GM21360 (cell line): ENCODE results near the gene UNC13B.
"Not testable (repeated sequence)": the region's sequence is repeated elsewhere in the genome, so short reads cannot be mapped to it uniquely, and the experiment has no call there.

Experiments used
- ATAC-seq: cut with Tn5 transposase; IDR thresholded peaks from one replicate; pipeline ENCODE4 v1.9.1; 2021; ENCODE audit warnings: mild to moderate bottlenecking, moderate library complexity; ENCODE audit not compliant: unreplicated experiment

The UNC13B gene

DNA sequence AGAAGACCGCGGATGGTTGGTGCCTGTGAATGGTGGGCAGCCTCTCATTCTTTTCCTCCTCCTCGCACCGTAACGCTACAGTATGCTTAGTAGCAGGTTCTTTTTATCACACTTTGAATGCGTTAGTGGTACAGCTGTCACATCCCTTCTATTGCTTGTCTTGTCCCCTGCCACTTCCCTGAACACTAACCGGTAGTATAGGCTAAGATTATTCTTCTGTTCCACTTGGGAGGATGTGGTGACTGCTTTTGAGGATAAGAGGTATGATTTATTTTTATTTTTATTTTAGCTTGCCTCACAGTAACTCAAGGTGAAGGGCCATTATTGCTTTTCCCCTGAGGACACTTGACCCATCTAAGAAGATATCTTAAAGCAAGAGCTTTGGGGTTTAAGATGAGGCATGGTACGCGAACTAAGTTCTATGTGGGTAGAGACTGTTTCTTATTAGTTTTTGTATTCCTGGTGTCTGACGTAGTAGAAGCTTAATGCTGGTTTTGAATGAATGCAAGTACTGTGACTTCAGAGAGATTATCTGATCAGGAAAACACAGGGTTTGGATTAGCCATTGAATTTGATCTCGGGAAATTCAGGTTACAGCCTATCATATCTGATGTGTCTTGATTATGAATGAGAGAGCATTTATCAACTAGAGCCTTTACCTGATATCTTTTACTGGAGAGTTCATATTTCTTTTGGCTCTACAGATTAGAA lies 951 bp downstream of the UNC13B start:
- ATAC-seq: no peak

DNA sequence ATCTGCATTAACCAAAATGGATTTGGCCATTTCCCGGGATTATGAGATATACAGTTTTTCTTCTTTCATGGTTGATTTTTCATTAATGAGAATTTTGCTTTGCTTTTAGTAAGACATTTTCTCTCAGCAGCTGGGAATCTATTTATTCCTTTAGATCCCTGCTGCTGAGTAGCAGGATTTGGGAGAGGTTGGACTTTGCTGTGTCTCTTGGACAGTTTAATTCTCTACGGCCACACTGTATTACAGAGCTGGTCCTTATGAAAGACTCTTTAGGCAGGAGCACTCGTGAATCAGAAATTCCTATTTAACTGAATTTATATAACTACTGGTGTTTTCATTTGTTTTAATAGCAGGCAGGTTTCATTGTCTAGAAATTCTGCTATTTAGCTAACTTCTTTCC lies 1.6 kb downstream of the UNC13B start:
- ATAC-seq: no peak

DNA sequence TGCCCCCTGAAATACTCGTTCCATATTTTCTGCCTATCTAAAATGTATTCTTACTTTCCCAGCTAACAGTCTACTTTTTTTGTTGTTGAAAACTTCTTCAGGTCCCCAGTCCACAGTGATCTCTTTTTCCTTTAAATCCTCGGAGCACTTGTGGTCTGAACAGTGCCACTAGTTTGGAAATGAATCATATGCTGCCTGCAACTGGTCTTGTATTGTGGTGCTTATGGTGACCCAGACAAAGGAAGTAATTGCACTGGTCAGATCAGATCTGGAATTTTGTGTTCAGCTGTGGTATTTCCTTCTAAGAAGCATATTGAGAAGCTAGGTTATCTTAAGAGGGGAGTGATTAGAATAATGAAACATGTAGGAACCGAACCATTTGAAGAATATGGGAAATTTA lies 2.9 kb downstream of the UNC13B start:
- ATAC-seq: no peak

DNA sequence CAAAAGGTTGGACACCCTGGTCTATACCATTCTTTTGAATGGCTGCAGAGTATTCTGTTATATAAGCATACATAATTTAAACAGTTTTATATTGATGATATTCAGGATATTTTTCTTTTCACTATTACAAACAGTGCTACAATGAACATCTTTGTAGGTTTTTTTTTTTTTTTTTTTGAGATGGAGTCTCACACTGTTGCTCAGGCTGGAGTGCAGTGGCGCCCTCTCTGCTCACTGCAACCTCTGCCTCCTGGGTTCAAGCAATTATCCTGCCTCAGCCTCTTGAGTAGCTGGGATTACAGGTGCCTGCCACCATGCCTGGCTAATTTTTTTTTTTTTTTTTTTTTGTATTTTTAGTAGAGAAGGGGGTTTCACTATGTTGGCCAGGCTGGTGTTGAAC lies 5.6 kb downstream of the UNC13B start:
- not testable (repeated sequence) for ATAC-seq

DNA sequence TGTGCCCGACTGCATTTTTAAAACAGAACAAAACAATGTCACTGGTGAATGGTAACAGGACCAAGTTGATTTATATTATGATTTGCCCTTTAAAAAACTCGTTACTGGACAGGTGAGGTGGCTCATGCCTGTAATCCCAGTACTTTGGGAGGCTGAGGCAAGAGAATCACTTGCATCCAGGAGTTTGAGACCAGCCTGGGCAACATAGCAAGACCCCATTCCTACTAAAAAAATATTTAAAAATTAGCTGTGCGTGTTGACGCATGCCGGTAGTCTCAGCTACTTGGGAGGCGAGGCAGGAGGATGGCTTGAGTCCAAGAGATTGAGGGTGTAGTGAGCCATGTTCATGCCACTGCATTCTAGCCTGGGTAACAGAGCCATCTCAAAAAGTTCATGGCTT lies 7.2 kb downstream of the UNC13B start:
- ATAC-seq: no peak

DNA sequence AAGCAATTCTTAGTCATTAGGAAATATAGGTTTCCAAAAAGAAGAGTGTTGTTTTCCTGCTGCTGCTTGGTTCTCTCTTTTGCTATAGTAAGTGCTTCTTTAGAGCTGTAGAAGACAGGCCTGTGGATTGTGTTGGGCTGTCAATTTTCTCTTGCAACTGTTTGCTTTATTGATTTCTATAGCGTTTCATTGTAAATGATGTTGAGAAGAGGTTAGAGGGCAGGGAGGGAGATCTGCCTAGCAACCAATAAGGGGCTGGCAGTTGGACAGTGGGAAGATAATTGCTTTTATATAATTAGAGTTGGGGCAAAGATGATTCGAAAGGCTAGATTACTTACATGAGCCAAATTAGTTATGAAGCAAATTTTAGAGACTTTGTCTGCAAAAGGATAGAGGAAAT lies 11.1 kb downstream of the UNC13B start:
- no peak for ATAC-seq

DNA sequence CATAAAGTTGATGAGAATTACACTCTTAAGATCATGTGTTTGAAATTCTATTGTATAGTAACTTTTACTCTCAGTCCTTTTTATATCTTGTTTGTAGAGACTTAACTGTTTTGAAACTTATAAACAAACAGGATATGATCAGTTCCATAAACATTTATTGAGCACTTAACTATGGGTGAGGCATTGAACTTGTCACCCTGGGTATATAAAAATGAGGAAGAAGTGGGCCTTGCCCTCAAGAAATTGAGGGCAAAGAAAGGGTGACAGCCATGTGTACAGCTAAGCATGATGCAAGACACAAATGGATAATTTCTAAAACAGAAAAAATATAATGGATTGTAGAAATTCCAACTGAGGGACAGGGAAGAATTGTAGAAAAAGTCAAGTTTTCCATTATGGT lies 15.7 kb downstream of the UNC13B start:
- ATAC-seq: no peak

DNA sequence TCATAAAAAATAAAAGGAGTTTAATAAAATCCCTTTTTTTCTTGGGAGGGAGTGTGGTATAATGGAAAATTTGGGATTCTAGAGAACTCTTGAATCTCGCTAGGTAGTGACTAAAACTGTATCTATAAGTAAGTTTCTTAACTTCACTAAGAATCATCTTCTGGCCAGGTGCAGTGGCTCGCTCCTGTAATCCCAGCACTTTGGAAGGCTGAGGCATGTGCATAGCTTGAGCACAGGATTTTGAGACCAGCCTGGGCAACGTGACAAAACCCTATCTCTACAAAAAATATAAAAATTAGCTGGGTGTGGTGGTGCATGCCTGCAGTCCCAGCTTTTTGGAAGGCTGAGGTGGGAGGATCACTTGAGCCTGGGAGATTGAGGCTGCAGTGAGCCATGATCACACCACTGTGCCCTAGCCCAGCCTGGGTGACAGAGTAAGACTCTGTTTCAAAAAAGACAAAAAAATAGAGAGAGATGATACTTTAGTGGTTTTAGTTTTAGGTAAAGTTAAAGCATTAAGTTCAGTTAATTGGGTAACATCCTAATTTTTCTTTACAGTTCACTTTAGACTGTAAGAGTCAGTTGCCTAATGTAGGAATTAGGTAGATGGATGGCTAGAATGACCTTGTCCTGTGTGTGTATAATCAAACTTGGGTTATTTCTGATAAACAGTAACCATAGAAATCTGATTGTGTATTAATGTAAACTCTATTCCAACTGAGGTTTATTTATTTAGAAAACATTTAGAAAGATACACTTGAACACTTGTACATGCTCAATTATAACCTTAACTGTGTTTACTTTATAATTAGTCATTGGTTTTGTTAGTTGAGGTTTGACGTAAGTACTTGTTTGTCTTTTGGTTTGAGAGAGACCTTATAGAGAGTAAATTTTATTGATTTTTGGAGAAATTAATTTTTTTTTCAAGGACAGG lies 17.8 kb downstream of the UNC13B start:
- ATAC-seq: no peak

DNA sequence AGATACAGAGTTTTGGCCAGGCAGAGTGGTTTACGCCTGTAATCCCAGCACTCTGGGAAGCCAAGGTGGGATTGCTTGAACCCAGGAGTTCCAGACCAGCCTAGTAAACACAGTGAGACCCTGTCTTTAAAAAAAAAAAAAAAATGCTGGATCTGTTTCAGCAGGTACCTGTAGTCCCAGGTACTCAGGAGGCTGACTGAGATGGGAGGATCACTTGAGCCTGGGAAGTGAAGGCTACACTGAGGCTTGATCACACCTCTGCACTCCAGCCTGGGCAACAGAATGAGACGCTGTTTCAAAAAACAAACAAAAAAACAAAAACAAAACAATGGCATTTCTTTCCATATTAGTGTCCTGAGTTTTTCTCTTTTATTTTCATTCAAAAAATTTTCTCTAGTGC lies 19.0 kb downstream of the UNC13B start:
- no peak for ATAC-seq

DNA sequence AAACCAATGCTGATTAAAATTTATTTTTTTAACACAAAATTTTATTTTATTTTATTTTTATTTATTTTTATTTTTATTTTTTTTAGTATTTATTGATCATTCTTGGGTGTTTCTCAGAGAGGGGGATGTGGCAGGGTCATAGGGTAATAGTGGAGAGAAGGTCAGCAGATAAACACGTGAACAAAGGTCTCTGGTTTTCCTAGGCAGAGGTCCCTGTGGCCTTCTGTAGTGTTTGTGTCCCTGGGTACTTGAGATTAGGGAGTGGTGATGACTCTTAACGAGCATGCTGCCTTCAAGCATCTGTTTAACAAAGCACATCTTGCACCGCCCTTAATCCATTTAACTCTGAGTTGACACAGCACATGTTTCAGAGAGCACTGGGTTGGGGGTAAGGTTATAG lies 20.6 kb downstream of the UNC13B start:
- not testable (repeated sequence) for ATAC-seq

DNA sequence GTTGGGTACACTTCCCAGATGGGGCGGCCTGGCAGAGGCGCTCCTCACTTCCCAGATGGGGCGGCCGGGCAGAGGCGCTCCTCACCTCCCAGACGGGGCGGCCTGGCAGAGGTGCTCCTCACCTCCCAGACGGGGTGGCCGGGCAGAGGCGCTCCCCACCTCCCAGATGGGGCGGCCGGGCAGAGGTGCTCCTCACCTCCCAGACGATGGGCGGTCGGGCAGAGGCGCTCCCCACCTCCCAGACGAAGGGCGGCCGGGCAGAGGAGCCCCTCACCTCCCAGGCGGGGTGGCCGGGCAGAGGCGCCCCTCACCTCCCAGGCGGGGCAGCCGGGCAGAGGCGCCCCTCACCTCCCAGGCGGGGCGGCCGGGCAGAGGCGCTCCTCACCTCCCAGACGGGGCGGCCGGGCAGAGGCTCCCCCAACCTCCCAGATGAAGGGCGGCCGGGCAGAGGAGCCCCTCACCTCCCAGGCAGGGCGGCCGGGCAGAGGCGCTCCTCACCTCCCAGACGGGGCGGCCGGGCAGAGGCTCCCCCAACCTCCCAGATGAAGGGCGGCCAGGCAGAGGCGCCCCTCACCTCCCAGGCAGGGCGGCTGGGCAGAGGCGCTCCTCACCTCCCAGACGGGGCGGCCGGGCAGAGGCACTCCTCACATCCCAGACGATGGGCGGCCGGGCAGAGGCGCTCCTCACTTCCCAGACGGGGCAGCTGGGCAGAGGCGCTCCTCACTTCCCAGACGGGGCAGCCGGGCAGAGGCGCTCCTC lies 21.4 kb downstream of the UNC13B start:
- ATAC-seq: not testable (repeated sequence)

DNA sequence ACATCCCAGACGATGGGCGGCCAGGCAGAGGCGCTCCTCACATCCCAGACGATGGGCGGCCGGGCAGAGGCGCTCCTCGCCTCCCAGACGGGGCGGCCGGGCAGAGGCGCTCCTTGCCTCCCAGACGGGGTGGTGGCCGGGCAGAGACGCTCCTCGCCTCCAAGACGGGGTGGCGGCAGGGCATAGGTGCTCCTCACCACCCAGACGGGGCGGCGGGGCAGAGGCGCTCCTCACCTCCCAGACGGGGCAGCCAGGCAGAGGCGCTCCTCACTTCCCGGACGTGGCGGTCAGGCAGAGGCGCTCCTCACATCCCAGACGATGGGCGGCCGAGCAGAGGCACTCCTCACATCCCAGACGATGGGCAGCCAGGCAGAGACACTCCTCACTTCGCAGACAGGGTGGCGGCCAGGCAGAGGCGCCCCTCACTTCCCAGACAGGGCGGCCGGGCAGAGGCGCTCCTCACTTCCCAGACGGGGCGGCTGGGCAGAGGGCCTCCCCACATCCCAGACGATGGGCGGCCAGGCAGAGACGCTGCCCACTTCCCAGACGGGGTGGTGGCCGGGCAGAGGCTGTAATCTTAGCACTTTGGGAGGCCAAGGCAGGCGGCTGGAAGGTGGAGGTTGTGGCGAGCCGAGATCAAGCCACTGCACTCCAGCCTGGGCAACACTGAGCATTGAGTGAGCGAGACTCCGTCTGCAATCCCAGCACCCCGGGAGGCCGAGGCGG lies 22.1 kb downstream of the UNC13B start:
- ATAC-seq: not testable (repeated sequence)

DNA sequence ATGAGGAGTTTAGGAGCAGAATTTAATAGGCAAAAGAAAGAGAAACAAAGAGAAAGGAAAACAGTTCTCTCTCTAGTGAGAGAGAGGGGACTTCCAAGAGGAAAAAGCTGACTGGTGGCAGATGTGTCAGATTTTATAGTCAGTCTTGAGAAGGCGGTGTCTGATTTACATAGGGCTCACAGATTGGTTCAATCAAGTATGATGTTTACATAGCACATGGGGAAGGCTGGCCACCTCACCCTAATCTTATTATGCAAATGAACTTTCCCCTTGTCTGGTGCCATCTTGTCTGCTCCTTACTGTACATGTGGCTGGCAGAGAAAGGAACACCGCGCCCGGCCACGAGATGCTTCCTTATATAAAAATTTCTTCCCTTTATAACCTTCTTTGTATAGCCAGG lies 24.7 kb downstream of the UNC13B start:
- ATAC-seq: no peak

DNA sequence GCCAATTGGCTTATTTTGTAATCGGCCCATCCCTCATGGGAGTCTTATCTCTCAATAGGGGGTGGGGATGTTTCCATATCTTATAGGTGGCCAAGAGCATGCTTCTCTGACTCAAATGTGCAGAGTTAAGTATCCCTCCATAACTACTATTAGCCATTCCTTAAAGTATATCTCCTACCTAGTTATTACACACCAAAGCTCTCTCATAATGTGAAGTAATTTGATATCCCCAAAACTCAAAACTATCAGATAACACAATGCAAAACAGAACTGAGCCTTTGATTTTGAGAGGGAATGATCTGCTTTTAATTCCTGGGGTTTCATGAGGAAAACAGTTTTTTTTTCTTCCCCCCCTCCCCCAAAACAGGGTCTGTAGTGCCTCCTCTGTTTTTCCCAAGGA lies 28.4 kb downstream of the UNC13B start:
- no peak for ATAC-seq

DNA sequence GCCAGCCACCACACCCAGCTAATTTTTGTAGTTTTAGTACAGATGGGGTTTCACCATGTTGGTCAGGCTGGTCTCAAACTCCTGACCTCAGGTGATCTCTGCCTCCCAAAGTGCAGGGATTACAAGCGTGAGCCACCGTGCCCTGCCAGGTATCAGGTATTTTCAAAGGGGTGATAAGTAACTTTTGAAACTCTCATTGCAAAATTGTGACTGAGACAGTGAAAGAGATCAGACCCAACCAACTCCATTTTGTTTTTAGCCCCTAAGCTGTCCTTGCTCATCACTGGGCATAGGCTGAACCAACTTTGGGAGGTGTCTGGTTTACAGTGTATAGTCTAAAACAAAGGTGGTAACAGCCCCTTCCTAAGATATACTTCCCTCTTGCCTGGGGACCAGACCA lies 29.3 kb downstream of the UNC13B start:
- no peak for ATAC-seq

DNA sequence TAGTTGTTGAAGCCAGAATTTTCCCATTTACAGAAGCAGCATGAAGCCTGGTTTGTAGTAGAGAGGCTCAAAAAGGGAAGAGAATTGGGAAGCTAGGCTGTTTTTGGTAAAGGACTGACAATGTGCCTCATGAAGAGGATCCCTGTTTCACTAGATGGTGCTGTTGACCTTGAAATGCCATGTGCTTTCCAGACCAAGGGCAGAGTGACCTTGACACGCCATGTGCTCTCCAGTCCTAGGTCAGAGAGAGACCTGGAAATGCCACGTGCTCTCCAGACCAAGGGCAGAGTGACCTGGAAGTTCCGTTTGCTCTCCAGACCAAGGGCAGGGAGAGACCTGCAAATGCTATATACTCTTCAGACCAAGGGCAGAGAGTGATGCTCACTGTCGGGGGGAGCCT lies 32.0 kb downstream of the UNC13B start:
- ATAC-seq: no peak

DNA sequence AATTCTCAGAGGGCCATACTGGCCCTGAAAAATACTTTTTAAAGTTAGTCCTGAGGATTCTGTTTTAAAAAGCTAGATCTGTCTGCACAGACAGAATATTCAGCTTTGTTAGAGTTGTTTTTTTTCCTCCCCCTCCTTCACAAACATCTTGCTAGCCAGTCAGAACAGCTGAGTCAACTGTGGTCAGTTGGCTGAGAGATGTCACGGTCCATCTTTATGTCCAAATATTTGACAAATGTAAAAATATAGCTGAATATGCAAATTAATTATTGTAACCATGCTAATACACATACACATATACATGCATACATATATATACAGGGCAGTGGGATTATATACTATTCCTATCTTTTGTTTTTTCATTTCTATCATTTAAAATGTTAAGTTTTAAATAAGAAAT lies 33.9 kb downstream of the UNC13B start:
- ATAC-seq: no peak

DNA sequence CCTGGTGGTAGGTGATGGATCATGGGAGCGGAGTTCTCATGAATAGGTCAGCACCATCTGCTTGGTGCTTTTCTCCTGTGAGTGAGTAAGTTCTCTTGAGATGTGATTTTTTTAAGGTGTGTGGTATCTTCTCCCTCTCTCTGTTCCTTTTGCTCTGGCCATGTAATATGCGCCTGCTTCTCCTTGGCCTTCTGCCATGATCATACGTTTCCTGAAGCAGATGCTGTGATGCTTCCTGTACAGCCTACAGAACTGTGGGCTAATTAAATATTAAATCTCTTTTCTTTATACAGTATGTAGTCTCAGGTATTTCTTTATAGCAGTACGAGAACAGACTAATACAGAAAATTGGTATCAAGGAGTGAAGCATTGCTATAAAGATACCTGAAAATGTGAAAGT lies 36.4 kb downstream of the UNC13B start:
- no peak for ATAC-seq

DNA sequence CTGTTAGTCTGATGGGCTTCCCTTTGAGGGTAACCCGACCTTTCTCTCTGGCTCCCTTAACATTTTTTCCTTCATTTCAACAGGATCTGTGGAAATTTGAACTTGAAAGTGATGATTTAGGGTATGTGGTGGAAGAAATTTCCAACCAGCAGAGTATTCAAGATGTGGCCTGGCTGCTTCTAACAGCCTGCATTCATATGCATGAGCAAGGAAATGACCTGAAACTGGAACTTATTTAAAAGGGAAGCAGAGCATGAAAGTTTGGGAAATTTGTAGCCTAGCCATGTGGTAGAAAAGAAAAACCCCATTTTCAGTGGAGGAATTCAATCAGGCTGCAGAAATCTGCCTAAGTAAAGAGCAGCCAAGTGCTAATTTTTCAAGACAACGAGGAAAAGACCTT lies 41.7 kb downstream of the UNC13B start:
- no peak for ATAC-seq

DNA sequence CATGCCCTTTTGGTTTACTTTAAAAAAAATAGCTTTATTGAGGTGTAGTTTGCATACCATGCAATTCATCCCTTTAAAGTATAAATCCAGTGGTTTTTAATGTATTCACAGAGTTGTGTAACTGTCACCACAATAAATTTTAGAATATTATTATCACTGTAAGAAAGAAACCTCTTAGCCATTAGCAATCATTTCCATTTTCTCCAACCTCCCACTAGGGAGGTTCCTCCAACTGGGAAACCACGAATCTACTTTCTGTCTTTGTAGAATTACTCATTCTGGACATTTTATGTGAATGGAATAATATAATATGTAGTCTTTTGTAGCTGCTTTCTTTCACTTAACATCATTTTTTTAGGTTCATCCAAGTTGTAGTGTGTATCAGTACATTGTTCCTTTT lies 43.5 kb downstream of the UNC13B start:
- no peak for ATAC-seq

DNA sequence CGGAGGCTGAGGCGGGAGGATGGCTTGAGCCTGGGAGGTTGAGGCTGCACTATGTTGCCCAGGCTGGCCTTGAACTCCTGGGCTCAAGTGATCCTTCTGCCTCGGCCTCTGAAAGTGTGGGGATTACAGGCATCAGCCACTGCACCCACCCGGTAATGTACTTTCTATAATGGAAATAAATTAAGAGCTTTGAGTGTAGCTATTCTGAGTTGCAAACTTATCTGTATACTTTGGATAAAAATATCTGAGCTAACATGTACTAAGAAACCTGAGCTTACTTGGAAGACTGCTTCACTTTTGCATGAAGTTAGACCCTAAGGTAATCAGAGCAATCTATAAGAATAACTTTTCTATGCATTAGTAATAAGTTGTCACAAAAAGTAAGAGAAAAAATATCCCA lies 50.0 kb downstream of the UNC13B start:
- ATAC-seq: no peak
